ENCODE data around the gene TDRD9.
"Not testable (repeated sequence)": the region's sequence is repeated elsewhere in the genome, so short reads cannot be mapped to it uniquely, and the experiment has no call there.

TDRD9 gene

DNA sequence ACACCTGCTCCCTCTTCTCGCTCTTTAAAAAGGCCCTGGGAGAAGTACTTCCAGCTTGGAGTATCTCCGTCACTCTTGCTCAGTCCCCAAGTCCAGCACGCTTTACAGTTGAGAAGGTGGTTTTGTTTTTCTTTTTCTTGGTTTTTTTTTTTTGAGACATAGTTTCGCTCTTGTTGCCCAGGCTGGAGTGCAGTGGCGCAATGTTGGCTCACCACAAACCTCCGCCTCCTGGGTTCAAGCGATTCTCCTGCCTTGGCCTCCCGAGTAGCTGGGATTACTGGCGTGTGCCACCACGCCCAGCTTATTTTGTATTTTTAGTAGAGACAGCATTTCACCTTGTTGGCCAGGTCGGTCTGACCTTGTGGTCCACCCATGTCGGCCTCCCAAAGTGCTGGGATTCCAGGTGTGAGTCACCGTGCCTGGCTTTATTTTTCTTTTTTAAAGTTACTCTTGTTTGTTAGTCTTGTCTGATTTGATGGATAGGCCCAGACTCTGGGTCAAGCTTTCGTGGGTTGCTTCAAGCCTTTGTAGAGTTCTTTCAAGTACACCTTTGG lies 1.9 kb downstream of the TDRD9 start:
- DNase-seq, result no peak

DNA sequence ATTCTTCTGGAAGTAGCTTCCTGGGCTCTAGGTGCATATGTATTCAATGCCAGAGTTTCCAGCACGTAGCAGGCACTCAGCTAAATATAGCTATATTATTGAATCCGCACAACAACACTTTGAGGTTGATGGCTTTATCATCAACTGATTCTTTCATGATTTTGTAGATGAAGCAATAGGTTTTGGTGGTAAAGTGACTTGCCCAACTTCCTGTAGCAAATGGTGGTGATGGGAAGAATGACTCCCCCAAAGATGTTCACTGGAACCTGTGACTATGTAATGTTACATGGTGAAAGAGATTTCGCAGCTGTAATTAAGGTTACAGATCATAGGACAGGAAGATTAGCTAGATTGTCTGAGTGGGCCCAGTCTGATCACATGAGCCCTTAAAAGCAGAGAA lies 3.2 kb downstream of the TDRD9 start:
- no peak for DNase-seq

DNA sequence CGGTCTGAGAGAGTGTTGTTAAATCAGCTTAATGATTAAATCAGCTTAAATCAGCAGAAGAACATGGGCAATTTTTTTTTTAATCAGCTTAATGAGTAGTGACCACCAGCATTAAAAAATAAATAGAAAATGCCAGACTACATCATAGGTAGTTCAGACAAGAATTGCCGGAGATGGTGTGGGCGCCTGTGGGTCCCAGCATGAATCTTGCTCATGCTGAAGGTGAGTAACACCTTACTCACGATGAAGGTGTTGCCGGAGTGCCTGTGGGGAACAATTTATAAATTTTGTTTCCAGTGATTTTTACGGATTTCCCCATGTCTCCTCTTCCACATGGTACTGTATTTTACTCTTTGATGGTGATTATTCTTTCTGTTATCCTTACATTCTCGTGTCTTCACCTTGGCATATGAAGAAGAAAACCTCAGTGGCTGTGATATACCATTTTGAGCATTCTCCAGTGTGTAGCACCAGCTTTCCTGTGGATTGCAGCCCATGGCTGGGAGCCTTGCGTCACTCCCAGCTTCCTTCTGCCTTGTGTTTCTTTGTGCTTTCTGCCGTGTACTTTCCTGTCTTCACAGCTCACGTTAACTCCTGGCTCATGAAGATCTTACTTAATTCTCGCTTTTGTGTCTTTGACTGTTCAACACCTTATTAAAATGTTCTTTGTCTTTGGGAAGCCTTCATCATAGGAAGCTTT lies 4.7 kb downstream of the TDRD9 start:
- DNase-seq, result no peak

DNA sequence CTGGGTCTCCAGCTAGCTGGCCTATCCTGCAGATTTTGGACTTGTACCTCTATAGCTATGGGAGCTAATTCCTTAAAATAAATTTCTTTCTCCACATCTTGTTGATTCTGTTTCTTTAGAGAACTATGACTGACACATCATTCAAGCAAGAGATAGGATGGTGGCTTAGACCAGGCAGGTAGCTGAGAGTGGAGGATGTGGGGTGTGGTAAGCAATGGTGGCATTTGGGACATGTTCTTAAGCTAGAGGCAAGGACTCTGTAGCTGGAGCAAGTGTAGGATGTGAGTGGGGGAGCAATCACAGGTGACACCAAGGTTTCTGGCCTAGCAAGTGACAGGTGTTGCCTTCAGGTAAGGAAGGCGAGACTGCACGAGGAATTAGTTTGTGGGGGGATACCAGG lies 6.8 kb downstream of the TDRD9 start:
- DNase-seq, result no peak

DNA sequence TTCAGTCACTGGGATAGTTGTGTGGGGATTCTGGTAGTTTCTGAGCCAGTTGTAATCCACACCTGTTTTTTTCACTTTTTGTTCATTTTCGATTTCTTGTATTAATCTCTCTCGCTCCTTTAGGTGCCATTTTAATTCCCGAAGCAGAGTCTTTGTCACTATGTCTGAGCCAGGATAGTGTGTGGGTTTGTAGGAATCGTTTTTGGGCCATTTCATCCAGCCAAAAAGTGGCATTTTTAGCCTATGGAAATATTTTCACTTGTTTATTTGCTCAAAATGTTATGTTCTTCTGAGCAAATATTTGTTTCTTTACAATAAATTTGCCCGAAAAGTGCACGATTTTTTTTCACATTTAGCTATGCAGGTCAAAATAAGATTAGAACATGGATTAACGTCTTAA lies 13.2 kb downstream of the TDRD9 start:
- DNase-seq, result no peak

DNA sequence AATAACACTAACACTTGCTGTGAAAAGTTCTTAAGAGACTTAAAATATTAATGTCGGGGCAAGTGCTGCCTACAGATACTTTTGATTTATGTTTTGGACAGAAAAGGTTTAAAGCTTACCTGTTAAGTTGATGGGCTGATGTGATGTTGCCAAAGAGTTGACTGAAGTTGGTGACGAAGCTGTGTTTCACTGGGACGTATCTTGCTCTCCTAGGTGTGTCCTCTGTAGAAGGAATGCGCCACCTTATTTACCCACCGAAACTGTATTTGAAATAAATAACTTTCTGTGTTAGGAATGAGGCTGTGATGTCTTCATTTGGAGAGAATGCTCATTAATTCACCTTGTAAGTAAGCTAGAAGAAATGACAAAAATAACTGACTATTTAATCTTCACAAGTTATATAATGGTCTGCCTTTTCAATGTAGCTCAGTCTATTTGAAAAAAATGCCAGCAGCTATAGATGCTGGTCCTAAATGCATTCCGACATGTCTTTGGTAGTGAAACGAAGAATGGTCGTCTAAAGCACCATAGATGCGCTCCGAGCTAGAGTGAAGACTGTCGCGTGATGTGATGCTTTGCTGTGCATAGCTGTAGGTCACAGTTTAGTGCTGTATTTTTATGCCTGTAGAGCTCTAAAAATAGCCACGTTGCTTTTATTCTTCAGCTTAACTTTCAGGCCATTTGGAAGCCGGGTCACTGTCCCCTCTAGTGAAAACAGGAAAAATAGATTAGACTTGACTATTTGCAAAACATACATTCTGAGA lies 13.9 kb downstream of the TDRD9 start, which contains the start of gene RD3L:
TSS of gene RD3L (minus strand) at position 557 of the 764 bp plus-strand sequence. CDS start 834 bp downstream, outside the sequence.
- no peak for DNase-seq

DNA sequence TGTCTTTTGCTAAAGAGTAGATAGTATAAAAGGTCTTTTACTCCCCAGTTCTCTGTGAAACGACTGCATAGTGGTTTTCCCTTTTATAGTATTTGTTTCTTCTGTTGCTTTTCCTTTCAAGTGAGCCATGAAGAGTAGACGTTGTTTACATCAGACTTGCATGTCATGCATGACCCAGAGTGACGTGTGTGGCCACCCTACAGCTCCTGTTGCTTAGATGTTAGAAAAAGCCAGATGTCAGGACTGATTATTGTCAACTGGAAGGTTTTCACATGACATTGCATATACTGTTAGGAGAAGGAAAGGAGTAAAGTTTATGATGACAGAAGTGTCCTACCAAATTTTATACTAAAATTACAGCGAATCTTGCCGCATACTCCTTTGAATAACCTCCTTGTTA lies 15.4 kb downstream of the TDRD9 start:
- DNase-seq, result no peak

DNA sequence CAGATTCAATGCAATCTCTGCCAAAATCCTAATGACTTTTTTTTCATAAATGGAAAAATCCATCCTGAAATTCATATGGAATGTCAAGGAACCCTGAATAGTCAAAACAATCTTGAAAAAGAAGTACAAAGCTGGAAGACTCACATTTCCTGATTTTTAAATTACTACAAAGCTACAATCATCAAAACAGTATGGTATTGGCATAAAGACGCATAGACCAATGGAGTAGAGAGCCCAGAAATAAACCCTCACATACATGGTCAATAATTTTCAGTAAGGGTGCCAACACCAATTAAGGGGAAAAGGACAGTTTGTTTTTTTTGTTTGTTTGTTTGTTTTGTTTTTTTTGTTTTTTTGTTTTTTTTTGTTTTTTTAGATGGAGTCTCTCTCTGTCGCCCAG lies 18.7 kb downstream of the TDRD9 start:
- DNase-seq, result no peak

DNA sequence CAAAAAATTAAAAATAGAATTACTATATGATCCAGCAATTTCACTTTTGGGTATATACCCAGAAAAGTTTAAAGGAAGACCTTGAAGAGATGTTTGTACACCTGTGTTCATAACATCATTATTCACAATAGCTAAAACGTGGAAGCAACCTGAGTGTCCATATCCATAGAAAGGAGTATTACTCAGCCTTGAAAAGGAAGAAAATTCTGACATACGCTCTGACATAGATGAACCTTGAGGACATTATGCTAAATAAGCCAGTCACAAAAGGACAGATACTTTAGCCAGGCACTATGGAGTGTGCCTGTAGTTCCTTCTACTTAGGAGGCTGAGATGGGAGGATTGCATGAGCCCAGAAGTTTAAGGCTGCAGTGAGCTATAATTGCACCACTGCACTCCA lies 20.2 kb downstream of the TDRD9 start:
- no peak for DNase-seq

DNA sequence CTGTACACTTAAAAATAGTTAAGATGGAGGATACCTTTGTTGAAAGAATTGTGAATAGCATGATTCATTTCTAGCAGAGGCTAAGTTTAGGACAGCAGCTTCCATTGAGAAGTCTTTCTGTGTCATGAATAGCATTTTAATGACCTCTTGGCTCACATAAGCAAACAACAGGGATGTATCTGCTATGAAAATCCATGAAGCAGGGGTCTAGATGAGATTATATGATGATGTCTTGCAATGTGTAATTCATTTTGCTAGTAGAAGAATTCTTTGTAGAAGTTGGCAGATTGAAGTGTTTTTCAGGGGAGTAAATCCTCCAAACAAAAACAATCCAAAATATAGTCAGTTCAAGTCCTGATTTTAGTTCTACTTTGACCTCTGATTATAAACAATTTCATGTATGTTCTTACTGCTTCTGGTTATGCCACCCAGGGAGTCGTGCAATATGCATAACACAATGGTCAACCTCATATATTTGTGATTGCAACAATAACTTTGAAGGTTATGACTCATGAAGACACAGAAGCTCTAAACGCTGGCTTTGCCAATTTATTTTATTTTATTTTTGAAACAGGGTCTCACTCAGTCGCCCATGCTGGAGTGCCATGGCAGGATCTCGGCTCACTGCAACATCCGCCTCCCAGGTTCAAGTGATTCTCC lies 21.0 kb downstream of the TDRD9 start:
- no peak for DNase-seq

DNA sequence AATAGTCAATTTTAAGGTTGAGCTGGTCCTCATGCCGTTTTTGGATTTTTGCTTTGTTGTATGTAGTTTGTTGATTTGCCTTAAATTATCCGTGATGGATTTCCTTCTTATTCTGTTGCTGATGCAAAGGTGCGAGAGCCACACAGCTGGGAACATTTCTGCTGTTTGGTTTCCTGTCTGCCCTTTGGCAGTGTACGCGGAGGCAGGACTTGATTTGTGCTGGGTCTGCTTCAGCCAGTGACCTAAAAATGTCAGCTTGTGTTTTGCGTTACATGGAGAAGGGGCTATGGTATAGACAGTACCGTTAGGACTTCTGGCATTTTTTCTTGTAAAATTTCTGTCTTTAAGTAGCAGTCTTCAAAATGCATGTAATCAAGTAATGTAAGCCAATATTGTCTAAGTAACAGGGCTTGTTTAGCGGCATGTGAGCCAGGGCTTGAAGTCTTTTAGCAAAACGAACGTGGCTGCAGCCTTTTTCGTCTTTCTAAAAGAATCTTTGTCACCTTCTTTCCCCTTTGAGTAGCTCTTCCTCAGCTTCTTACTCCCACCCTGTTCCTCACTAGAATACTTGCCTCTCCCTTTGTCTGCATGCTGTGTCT lies 32.3 kb downstream of the TDRD9 start:
- no peak for DNase-seq

DNA sequence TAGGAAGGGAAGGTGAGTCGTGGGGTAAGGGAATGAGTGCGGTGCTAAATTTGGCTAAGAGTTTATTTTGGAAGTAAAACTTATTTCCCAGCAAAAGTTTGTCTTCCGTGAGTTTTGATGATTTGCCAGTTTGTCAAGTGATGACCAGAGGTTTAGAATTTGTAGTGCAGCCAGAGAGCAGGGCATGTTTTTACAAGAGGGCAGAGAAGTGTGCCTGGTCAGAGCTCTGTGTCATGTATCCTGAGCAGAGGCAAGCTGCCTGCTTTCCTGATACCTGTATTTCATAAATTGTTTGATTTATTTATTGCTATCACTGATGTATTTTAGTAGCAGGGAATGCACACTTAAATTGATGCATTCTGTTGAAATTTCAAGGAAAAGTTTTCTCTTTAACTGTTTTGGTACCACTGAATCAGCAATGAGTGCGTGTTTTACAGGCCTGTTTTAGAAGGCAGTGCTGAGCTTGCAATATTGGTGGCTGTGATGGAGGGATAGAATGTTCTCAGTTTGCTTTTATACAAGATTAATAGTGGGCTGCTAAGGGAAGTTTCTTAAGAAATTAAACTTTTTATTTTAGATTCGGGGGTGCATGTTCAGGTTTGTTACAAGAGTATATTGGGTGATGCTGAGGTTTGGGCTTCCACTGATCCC lies 33.8 kb downstream of the TDRD9 start:
- DNase-seq, result no peak

DNA sequence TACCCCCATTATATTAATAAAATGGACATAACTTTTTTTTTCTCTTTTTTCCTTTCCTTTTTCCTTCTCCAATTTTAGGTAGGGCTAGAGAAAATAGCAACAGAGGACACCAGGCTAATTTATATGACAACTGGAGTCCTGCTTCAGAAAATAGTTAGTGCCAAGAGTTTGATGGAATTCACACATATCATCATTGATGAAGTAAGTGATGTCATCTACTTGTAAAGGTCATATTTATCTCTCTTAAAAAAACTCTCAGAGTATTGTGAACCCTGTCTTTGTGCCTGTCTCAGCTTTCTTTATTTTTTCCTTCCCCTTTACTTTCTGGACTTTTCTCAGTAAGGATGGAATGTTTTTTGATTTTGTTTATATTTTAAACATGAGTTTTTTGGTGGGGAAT lies 38.4 kb downstream of the TDRD9 start:
- no peak for DNase-seq

DNA sequence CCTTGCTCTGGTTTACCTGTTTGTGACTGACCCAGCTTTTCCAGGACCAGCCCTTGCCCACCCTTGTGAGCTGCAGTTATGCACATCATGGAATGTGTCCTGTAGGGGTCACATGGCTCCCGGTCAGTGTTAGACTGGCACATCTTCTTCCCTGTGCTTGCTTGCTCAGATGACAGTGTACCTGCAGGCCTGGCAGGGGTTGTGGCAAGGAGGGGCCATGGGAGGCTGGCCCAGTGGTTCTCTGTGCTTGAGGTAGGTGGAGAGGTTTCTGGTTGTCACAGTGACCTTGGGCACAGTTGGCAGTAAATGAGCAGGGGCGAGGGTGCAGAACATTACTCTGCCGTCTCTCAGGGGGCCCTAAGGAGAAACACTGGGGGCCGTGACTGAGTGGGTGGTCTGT lies 41.7 kb downstream of the TDRD9 start:
- no peak for DNase-seq

DNA sequence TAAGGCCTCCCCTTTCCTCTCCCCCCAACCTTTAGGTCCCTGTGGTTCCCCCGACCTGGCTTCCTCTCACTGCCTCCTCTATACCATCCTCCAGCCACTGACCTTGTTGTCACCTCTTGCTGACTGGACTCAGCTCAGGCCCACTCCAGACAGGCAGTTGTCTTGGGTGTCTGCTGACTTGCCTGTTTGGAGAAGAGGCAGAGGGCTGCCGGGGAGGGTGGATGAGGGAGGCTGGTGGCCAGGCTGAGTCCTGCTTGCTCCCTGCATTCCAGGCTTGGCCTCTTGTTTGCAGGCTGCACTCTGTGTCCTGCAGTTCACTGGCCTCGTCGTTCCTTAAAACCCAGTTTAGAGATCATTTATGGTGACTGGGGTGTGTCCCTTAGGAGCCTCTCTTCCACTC lies 45.1 kb downstream of the TDRD9 start:
- no peak for DNase-seq

DNA sequence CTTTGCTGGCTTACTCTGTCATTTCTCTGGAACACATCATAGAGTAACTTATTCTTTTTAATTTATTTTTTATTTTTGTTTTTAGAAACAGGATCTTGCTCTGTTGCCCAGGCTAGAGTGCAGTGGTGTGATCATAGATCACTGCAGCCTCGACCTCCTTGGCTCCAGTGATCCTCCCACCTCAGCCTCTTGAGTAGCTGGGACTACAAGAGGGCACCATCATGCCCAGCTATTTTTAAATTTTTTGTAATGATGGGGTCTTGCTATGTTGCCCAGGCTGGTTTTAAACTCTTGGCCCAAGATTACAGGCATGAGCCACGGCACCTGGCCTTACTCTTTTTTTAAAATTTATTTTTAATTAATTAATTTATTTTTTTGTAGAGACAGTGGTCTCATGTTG lies 46.3 kb downstream of the TDRD9 start:
- no peak for DNase-seq

DNA sequence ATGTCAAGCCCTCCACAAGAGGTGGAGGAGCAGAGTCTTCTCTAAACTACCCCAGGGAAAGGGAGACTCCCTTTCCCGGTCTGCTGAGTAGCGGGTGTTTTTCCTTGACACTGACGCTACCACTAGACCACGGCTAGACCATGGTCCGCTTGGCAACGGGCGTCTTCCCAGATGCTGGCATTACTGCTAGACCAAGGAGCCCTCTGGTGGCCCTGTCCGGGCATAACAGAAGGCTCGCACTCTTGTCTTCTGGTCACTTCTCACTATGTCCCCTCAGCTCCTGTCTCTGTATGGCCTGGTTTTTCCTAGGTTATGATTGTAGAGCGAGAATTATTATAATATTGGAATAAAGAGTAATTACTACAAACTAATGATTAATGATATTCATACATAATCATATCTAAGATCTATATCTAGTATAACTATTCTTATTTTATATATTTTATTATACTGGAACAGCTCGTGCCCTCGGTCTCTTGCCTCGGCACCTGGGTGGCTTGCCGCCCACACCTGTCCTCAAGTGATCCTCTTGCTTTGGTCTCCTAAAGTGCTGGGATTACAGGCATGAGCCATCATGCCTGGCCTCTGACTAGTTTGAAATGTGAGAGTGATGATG lies 52.5 kb downstream of the TDRD9 start:
- not testable (repeated sequence) for DNase-seq

DNA sequence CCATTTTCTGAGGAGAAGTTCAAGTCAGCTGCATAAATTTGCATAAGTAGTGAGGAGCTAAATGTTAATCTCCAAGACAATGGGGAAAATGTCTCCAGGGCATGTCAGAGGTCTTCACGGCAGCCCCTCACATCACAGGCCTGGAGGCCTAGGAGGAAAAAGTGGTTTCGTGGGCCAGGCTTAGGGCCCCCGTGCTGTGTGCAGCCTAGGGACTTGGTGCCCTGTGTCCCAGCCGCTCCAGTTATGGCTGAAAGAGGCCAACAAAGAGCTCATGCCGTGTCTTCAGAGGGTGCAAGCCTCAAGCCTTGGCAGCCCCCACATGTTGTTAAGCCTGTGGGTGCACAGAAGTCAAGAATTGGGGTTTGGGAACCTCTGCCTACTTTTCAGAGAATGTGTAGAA lies 55.9 kb downstream of the TDRD9 start:
- DNase-seq, result no peak

DNA sequence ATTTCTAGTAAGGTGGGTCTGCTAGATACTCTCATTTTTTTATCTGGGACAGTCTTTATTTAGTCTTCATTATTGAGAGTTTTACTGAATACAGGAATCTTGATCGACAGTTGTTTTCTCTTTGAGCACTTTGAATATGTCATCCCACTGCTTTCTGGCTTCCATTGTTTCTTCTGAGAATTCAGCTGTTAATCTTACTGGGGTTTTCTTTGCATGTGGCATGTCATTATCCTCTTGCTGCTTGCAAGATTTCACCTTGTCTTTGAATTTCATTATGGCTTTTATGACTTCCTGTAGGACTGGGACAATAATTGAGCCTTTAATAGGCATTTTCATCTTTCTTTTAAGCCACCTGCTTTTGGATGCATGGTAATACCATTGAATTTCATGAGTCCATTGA lies 60.8 kb downstream of the TDRD9 start:
- DNase-seq, result no peak

DNA sequence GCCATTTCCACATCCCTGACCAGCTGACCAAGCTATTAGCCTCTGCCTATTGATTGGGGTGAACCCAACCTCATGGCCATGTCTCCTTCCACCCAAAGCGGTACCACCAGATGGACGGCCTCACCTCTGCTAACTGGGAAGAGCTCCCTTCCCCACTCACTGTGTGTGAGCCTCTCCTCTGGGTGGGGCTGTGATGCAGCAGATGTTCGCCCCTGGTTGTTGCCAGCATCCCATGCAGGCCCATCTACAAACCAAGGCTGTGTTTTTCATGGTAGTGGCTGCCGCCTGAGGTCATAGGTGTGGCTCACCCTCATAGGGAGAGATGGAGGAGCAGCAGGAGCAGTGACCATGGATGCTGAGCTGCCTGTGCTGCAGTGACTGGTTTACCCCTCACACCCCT lies 61.7 kb downstream of the TDRD9 start:
- no peak for DNase-seq

DNA sequence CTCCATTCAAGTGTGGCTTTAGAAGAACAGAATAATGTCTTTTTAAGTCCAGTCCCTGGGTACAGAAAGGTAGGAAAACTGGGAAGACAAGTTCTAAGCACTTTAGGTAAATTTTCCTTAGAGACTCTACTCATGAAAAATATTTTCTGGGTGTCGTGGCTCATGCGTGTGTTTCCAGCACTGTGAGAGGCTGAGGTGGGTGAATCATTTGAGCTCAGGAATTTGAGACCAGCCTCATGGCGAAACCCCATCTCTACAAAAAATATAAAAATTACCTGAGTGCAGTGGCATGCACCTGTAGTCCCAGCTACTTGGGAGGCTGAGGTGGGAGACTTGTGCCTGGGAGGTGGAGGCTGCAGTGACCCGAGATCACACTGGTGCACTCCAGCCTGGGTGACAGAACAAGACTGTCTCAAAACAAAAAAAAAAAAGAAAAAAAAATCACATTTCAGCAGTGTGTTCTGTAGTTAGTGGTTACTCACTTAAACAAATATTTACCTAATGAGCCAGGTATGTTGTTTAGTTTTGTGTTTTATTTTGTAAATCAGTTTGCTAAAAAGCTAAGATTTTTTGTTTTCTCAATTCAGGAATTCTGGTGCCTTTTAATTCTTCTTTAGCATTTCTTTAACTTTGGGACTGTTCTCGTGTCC lies 66.4 kb downstream of the TDRD9 start:
- DNase-seq, result no peak

DNA sequence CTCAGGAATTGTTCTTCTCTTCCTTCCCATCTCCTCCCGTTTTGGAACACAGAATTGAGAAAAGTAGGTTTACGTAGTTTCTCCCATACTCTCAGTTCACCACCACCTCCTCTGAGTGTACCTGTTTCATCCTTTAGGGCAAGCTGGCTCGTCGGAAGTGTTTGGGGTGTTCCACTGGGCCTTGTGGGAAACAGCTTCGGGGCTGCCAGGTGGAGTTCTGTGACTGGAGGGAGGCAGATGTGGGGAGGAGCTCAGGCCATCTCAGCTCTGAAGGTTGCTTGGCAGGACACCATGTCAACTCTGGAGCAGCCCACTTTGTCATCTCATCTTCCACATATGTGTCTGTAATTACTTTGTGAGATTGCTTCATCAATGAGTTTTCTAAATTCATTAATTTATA lies 67.6 kb downstream of the TDRD9 start:
- no peak for DNase-seq

Data from activated CD4-positive, alpha-beta T cell treated with anti-CD3 and anti-CD28 coated beads, Interleukin-2, amount 50 U/mL, for 4 hours (primary cell).